Kidney epithelial cell (primary cell): ENCODE results near the gene CAMK2A. TPM values are rescaled to one million over a fixed set of nuclear protein-coding genes. Genes with fewer than 3 reads are reported as not detected.

Source experiments
- DNase-seq: peaks from one replicate; pipeline ENCODE4 v3.0.0-alpha.2; 2010; ENCODE audit warnings: low read depth
- H3K27me3 ChIP-seq: 2 replicates; pipeline ENCODE4 v1.6.0; 2011; ENCODE audit warnings: low read length; ENCODE audit not compliant: control insufficient read depth, insufficient read depth
- H3K36me3 ChIP-seq: 2 replicates; pipeline ENCODE4 v1.5.1; 2011; ENCODE audit warnings: low read length; ENCODE audit not compliant: control insufficient read depth, insufficient read depth
- H3K4me3 ChIP-seq: 2 replicates; pipeline ENCODE4 v1.5.1; 2011; ENCODE audit warnings: low read depth, mild to moderate bottlenecking, control low read depth, low read length
- total RNA-seq: library from RNA; depleted of rRNA; stranded (reverse); fragments of >200 nt; gene quantifications from 2 replicates; pipeline ENCODE4 v1.2.3, GENCODE V29; 2015
- TF ChIP-seq, protein P1 (sequence below): IDR thresholded peaks from 2 replicates; pipeline ENCODE4 v1.5.1; 2011; ENCODE audit warnings: mild to moderate bottlenecking, moderate library complexity, low read length, control low read depth, inconsistent platforms; ENCODE audit not compliant: insufficient read depth, poor library complexity, severe bottlenecking

Gene CAMK2A
- total RNA-seq, 1 donor from 2014 or later: not detected

DNA sequence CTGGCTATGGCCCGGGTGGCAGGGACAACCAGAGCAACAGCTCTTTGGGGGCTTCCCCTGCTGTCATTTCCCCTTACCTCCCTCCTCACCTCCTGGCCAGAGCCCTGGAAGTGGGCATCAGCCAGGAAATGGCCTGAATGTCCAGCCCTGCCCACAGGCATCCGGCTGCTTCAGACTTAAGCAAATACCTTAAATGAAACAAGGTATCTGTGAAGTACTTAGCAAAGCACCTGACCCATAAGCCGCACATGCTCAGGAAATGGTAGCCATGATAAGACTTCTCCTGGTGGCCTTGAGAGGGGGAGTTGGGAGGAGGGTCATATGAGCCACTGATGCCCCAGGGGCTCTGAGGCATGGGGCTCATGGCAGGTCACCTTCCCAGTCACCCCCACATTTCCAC is 43.8 kb downstream of the CAMK2A start:
- Histone ChIP-seq H3K36me3 (no peaks in the 10 kb centered on the region), H3K4me3 (no peak overlapping the region), H3K27me3 (peaks cover 2% of the 10 kb centered on the region)
- TF ChIP-seq, protein P1, sequence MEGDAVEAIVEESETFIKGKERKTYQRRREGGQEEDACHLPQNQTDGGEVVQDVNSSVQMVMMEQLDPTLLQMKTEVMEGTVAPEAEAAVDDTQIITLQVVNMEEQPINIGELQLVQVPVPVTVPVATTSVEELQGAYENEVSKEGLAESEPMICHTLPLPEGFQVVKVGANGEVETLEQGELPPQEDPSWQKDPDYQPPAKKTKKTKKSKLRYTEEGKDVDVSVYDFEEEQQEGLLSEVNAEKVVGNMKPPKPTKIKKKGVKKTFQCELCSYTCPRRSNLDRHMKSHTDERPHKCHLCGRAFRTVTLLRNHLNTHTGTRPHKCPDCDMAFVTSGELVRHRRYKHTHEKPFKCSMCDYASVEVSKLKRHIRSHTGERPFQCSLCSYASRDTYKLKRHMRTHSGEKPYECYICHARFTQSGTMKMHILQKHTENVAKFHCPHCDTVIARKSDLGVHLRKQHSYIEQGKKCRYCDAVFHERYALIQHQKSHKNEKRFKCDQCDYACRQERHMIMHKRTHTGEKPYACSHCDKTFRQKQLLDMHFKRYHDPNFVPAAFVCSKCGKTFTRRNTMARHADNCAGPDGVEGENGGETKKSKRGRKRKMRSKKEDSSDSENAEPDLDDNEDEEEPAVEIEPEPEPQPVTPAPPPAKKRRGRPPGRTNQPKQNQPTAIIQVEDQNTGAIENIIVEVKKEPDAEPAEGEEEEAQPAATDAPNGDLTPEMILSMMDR: no peak
- no peak for DNase-seq

DNA sequence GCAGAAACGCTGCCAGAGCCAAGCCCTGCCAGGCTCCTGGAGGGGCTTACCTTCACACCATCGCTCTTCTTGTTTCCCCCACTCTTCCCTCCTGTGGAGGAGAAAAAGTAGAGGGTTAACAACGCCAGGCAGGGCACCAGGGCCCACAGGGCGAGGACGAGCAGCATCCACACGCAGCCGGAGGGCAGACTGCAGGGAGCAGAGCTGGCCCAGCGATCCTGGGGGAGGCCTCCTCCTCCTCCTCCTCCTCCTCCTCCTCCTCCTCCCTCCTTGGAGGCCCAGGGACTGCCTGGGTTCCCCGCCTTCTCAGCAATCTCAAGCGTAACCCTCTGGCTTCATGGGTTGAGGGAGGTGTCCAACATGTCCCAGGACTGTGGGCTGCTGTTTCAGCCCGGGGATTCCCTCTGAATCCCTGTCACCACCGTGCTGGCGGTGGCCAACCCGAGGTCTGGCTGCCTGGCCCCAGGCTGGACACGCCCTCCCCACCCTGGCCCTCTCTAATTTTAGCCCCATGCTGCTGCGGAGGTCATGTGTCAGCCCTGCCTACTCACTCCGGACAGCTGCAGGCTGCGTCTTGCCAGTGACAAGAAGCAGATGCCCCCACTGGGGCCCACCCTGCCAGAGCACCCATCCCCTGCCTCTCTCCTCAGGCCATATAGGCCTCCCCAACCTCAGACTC is 44.3 kb downstream of the CAMK2A start:
- Histone ChIP-seq H3K36me3 (no peaks in the 10 kb centered on the region), H3K27me3 (peaks cover 2% of the 10 kb centered on the region), H3K4me3 (no peak overlapping the region)
- TF ChIP-seq, protein P1: no peak
- no peak for DNase-seq

DNA sequence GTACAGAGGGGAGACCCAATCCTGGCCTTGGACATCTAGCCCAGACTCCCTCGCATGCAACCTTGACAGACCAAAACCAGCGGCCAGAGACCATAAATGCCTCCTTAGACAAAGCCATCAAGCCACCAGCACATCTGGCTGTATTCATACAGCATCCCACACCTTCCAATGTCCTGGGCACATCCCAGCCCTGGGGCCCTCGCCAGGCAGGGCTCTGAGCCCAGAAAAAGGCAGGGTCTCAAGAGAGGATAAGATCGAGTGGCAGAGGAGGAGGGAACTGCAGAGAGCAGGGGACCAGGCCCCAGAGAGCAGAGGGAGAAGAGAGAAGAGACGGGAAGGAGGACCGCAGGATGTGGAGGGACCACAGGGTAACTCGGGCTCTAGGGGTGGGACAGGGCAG is 45.4 kb downstream of the CAMK2A start:
- H3K36me3 ChIP-seq: no peaks in the 10 kb centered on the region
- TF ChIP-seq, protein P1: no peak
- H3K4me3 ChIP-seq: no peak overlapping the region
- no peak for DNase-seq
- H3K27me3 ChIP-seq: peaks cover 2% of the 10 kb centered on the region

DNA sequence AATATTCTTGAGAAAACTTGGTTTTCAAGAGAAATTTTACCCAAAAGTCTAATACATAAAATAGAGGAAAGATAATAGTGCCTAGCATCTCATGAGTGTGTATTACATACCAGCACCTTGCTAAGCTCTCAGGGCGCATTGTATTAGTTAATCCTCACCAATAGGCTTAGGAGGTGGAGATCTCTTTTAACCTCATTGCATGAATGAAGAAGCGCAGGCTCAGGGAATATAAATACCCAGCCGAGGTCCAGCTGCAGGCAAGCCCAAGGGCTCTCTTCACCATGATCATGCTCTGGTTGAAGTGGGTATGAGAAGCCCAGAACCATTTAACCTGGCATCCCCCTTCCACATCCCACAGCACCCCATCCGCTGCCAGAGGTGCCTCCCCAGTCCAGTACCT is 46.0 kb downstream of the CAMK2A start:
- Histone ChIP-seq H3K27me3 (peaks cover 2% of the 10 kb centered on the region), H3K4me3 (no peak overlapping the region), H3K36me3 (no peaks in the 10 kb centered on the region)
- DNase-seq: no peak
- TF ChIP-seq, protein P1: no peak

DNA sequence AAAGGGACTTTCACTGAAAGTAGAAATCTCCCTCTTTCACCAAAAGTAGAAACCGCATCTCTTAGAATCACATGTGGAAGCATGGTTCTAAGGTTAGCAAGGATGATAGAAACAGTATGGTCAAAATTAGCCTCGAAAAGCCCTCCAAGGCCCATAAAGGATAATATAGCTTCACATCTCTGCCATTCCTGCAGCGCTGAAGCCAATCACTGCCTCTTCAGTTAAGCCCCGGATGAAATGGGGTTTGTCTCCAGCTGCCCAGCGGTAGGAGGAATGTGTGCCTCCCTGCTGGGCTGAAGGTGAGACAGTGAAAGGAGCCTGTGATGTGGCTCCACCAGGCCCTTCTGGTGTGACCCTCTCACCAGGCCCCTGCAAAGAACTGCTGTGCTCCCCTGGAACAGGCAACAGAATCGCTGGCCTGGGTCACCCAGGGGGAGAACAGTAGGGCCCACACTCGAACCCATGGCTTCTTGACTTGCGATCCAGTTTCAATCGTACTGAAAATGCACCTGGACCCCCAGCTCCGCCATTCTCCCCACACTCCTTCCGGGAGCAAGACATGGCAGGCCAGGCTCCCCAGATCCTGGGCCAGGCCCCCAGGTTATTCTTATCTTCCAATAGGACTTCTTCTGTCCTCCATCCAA is 47.2 kb downstream of the CAMK2A start:
- no peak for DNase-seq
- Histone ChIP-seq H3K4me3 (no peak overlapping the region), H3K36me3 (no peaks in the 10 kb centered on the region), H3K27me3 (peaks cover 2% of the 10 kb centered on the region)
- TF ChIP-seq, protein P1: no peak
